Fibroblast of pulmonary artery (primary cell): Measurements from ENCODE around the gene YIF1A.

ENCODE experiments used
- DNase-seq: peaks from one replicate; pipeline ENCODE4 v3.0.0-alpha.2; 2010; ENCODE audit warnings: low read depth
- H3K4me3 ChIP-seq: replicated peaks from 2 replicates; pipeline ENCODE4 v1.5.1; 2011; ENCODE audit warnings: low read depth, mild to moderate bottlenecking, control low read depth, low read length, moderate library complexity
- CTCF ChIP-seq: IDR thresholded peaks from 2 replicates; pipeline ENCODE4 v1.5.1; 2011; ENCODE audit warnings: mild to moderate bottlenecking, control low read depth, low read length, inconsistent platforms; ENCODE audit errors: missing control alignments

The YIF1A gene

GRCh38 chr11:66328302-66329144 lies 39.6 kb upstream of the YIF1A start:
- no peak overlapping the region for H3K4me3 ChIP-seq
- peak; percentile 80 for DNase-seq
- peak; percentile 87 for TF ChIP-seq CTCF

- no peak overlapping the region for H3K4me3 ChIP-seq
- no peak for DNase-seq
- no peak for TF ChIP-seq CTCF
Observed at GRCh38 chr11:66328031-66328301, 39.0 kb upstream of the YIF1A start.

- TF ChIP-seq CTCF = peak; percentile 8
- H3K4me3 ChIP-seq = no peak overlapping the region
- peak; percentile 45 for DNase-seq
Observed at GRCh38 chr11:66327171-66328030, 38.5 kb upstream of the YIF1A start.

GRCh38 chr11:66326261-66327111 lies 37.5 kb upstream of the YIF1A start:
- no peak overlapping the region for H3K4me3 ChIP-seq

GRCh38 chr11:66325263-66325671 lies 36.3 kb upstream of the YIF1A start:
- H3K4me3 ChIP-seq = no peak overlapping the region
- no peak for DNase-seq
- no peak for TF ChIP-seq CTCF

More at GRCh38 chr11:66326261-66327111, 37.5 kb upstream of the YIF1A start:
- no peak for TF ChIP-seq CTCF
- DNase-seq = no peak

- no peak overlapping the region for H3K4me3 ChIP-seq
- peak; percentile 45 for DNase-seq
- TF ChIP-seq CTCF = no peak
Observed at GRCh38 chr11:66324664-66325063, 35.7 kb upstream of the YIF1A start.
